ENCODE results near the gene DPH7.

DPH7 gene

GRCh38 chr9:137564134-137564533 lies 14.6 kb downstream of the DPH7 start:
- ATAC-seq, result no peak; the same call in 2 of the 3 replicates

GRCh38 chr9:137558127-137558526 lies 20.6 kb downstream of the DPH7 start:
- ATAC-seq, result no peak
- TF ChIP-seq ZC3H10 (CRISPR knock-in tag; IDR thresholded peaks at IDR 0.05) (no peak), ARNTL (CRISPR knock-in tag; IDR thresholded peaks at IDR 0.05; ENCODE audit: borderline replicate concordance, low read depth) (no peak), RARB (CRISPR knock-in tag; IDR thresholded peaks at IDR 0.05) (no peak), ZFP30 (CRISPR knock-in tag; IDR thresholded peaks at IDR 0.05) (no peak), CSDC2 (CRISPR knock-in tag; IDR thresholded peaks at IDR 0.05) (no peak), PATZ1 (CRISPR knock-in tag; IDR thresholded peaks at IDR 0.05; ENCODE audit: borderline replicate concordance) (no peak), ESRRG (CRISPR knock-in tag; IDR thresholded peaks at IDR 0.05) (no peak), ZNF565 (CRISPR knock-in tag; conservative IDR thresholded peaks at IDR 0.05; ENCODE audit: low read depth) (no peak), OSR1 (CRISPR knock-in tag; IDR thresholded peaks at IDR 0.05) (no peak), TOX (CRISPR knock-in tag; IDR thresholded peaks at IDR 0.05; ENCODE audit: borderline replicate concordance) (no peak), TCF4 (CRISPR knock-in tag; IDR thresholded peaks at IDR 0.05; ENCODE audit: borderline replicate concordance) (no peak), PPARA (CRISPR knock-in tag; IDR thresholded peaks at IDR 0.05; ENCODE audit: borderline replicate concordance) (no peak), SNAI2 (CRISPR knock-in tag; IDR thresholded peaks at IDR 0.05) (no peak), ISL1 (CRISPR knock-in tag; IDR thresholded peaks at IDR 0.05) (no peak), GLIS3 (CRISPR knock-in tag; IDR thresholded peaks at IDR 0.05) (no peak)
- TF ChIP-seq, protein P1, sequence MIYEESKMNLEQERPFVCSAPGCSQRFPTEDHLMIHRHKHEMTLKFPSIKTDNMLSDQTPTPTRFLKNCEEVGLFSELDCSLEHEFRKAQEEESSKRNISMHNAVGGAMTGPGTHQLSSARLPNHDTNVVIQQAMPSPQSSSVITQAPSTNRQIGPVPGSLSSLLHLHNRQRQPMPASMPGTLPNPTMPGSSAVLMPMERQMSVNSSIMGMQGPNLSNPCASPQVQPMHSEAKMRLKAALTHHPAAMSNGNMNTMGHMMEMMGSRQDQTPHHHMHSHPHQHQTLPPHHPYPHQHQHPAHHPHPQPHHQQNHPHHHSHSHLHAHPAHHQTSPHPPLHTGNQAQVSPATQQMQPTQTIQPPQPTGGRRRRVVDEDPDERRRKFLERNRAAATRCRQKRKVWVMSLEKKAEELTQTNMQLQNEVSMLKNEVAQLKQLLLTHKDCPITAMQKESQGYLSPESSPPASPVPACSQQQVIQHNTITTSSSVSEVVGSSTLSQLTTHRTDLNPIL (CRISPR knock-in tag; IDR thresholded peaks at IDR 0.05; ENCODE audit: low read depth), result no peak
- TF ChIP-seq, protein P2, sequence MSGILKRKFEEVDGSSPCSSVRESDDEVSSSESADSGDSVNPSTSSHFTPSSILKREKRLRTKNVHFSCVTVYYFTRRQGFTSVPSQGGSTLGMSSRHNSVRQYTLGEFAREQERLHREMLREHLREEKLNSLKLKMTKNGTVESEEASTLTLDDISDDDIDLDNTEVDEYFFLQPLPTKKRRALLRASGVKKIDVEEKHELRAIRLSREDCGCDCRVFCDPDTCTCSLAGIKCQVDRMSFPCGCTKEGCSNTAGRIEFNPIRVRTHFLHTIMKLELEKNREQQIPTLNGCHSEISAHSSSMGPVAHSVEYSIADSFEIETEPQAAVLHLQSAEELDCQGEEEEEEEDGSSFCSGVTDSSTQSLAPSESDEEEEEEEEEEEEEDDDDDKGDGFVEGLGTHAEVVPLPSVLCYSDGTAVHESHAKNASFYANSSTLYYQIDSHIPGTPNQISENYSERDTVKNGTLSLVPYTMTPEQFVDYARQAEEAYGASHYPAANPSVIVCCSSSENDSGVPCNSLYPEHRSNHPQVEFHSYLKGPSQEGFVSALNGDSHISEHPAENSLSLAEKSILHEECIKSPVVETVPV (CRISPR knock-in tag; IDR thresholded peaks at IDR 0.05), result no peak
- TF ChIP-seq, protein P3, sequence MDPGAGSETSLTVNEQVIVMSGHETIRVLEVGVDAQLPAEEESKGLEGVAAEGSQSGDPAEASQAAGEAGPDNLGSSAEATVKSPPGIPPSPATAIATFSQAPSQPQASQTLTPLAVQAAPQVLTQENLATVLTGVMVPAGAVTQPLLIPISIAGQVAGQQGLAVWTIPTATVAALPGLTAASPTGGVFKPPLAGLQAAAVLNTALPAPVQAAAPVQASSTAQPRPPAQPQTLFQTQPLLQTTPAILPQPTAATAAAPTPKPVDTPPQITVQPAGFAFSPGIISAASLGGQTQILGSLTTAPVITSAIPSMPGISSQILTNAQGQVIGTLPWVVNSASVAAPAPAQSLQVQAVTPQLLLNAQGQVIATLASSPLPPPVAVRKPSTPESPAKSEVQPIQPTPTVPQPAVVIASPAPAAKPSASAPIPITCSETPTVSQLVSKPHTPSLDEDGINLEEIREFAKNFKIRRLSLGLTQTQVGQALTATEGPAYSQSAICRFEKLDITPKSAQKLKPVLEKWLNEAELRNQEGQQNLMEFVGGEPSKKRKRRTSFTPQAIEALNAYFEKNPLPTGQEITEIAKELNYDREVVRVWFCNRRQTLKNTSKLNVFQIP (CRISPR knock-in tag; IDR thresholded peaks at IDR 0.05; ENCODE audit: borderline replicate concordance, low read depth), result no peak
- TF ChIP-seq, protein P4, sequence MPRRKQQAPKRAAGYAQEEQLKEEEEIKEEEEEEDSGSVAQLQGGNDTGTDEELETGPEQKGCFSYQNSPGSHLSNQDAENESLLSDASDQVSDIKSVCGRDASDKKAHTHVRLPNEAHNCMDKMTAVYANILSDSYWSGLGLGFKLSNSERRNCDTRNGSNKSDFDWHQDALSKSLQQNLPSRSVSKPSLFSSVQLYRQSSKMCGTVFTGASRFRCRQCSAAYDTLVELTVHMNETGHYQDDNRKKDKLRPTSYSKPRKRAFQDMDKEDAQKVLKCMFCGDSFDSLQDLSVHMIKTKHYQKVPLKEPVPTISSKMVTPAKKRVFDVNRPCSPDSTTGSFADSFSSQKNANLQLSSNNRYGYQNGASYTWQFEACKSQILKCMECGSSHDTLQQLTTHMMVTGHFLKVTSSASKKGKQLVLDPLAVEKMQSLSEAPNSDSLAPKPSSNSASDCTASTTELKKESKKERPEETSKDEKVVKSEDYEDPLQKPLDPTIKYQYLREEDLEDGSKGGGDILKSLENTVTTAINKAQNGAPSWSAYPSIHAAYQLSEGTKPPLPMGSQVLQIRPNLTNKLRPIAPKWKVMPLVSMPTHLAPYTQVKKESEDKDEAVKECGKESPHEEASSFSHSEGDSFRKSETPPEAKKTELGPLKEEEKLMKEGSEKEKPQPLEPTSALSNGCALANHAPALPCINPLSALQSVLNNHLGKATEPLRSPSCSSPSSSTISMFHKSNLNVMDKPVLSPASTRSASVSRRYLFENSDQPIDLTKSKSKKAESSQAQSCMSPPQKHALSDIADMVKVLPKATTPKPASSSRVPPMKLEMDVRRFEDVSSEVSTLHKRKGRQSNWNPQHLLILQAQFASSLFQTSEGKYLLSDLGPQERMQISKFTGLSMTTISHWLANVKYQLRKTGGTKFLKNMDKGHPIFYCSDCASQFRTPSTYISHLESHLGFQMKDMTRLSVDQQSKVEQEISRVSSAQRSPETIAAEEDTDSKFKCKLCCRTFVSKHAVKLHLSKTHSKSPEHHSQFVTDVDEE (CRISPR knock-in tag; IDR thresholded peaks at IDR 0.05), result no peak

More at GRCh38 chr9:137564134-137564533, 14.6 kb downstream of the DPH7 start:
- TF ChIP-seq, protein P1 (CRISPR knock-in tag; IDR thresholded peaks at IDR 0.05; ENCODE audit: low read depth), result no peak
- TF ChIP-seq ZNF565 (CRISPR knock-in tag; conservative IDR thresholded peaks at IDR 0.05; ENCODE audit: low read depth) (no peak), ISL1 (CRISPR knock-in tag; IDR thresholded peaks at IDR 0.05) (no peak), TCF4 (CRISPR knock-in tag; IDR thresholded peaks at IDR 0.05; ENCODE audit: borderline replicate concordance) (no peak), PPARA (CRISPR knock-in tag; IDR thresholded peaks at IDR 0.05; ENCODE audit: borderline replicate concordance) (no peak), ZNF70 (CRISPR knock-in tag; IDR thresholded peaks at IDR 0.05) (no peak), CSDC2 (CRISPR knock-in tag; IDR thresholded peaks at IDR 0.05) (no peak), BACH2 (CRISPR knock-in tag; IDR thresholded peaks at IDR 0.05; ENCODE audit: borderline replicate concordance) (no peak), PATZ1 (CRISPR knock-in tag; IDR thresholded peaks at IDR 0.05; ENCODE audit: borderline replicate concordance) (no peak), ZC3H10 (CRISPR knock-in tag; IDR thresholded peaks at IDR 0.05) (no peak), ESRRG (CRISPR knock-in tag; IDR thresholded peaks at IDR 0.05) (no peak), OSR1 (CRISPR knock-in tag; IDR thresholded peaks at IDR 0.05) (no peak), ZFP3 (CRISPR knock-in tag; IDR thresholded peaks at IDR 0.05) (no peak)
- TF ChIP-seq, protein P2 (CRISPR knock-in tag; IDR thresholded peaks at IDR 0.05), result no peak
